ENCODE measurements around the gene LRIT1.

The LRIT1 gene

GRCh38 chr10:84185526-84186175 is 55.7 kb downstream of the LRIT1 start:
- DNase-seq, result no peak

DNA sequence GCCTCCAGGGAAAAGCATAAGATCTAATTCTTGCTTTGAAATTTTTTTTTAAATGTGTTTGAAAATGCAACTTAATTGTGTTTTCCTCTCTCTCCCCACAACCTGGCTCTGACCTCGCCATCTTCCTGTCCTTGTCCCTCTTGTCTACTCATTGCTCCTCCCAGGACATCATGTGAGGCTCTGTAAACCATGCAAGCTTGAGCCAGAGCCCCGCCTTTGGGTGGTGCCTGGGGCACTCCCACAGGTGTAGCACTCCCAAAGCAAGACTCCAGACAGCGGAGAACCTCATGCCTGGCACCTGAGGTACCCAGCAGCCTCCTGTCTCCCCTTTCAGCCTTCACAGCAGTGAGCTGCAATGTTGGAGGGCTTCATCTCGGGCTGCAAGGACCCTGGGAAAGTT is 56.8 kb downstream of the LRIT1 start:
- DNase-seq, result no peak

- DNase-seq, result no peak
Observed at GRCh38 chr10:84181631-84182030, 59.7 kb downstream of the LRIT1 start.
